ENCODE results near the gene TIMM21. TPM values are rescaled to one million over a fixed set of nuclear protein-coding genes. Genes with fewer than 3 reads are reported as not detected.

TIMM21 gene
- total RNA-seq, 3 donors from 2014 or later: 30.8 to 38.1 (median 35.9) TPM

DNA sequence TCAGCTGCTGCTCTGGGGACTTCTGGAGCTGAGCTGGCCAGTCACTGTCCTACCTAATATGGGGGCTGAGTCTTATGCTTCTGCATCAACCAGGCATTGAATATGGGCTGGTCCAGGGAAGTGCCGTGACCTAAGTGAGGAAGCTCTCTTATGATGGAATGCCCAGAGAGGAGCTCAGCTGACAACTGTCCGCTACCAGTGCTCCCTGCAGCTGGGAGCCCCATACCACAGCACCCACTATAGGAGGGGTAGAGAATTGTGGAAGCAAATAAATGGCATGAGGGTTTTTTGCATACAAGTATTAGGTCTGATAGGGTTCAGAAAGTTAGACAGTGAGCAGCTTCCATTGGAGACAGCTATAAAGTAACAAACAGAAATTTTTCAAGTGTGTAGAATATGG lies 4.5 kb downstream of the TIMM21 start:
- Histone ChIP-seq H3K4me3 (no peak overlapping the region), H3K27me3 (no peaks in the 10 kb centered on the region), H3K4me1 (peaks cover 0 to 5% of the 10 kb centered on the region in 2 donors), H3K9me3 (no peaks in the 10 kb centered on the region), H3K36me3 (no peaks in the 10 kb centered on the region), H3K27ac (no peak overlapping the region)
- intact Hi-C loops (cut with DNase I; ENCODE audit: low total_unique reads): no loop called here
- DNase-seq (ENCODE audit: low spot score in 2 of 2): no peak
- TF ChIP-seq POLR2AphosphoS5 (IDR thresholded peaks at IDR 0.05) (no peak), POLR2A (IDR thresholded peaks at IDR 0.05) (no peak)
- TF ChIP-seq, protein P1, sequence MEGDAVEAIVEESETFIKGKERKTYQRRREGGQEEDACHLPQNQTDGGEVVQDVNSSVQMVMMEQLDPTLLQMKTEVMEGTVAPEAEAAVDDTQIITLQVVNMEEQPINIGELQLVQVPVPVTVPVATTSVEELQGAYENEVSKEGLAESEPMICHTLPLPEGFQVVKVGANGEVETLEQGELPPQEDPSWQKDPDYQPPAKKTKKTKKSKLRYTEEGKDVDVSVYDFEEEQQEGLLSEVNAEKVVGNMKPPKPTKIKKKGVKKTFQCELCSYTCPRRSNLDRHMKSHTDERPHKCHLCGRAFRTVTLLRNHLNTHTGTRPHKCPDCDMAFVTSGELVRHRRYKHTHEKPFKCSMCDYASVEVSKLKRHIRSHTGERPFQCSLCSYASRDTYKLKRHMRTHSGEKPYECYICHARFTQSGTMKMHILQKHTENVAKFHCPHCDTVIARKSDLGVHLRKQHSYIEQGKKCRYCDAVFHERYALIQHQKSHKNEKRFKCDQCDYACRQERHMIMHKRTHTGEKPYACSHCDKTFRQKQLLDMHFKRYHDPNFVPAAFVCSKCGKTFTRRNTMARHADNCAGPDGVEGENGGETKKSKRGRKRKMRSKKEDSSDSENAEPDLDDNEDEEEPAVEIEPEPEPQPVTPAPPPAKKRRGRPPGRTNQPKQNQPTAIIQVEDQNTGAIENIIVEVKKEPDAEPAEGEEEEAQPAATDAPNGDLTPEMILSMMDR (IDR thresholded peaks at IDR 0.05): no peak

DNA sequence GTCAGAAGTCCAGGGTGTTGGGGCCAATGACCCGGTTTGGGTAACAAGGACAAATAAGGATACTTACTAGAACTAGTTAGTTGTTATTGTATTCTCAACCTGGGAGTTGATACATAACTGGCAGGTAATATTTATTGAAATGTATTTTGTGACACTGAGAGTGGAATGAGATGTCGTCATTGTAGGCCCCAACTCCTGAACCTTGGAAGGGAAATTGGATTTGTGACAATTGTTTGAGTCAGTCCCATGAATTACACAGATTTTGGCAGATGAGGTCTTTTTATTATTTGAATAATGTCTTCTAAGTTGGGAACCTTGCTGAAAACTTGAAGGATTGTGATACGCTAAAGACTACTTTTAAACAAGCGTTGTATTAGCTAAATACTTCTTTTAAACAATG lies 5.1 kb downstream of the TIMM21 start:
- DNase-seq (ENCODE audit: low spot score in 2 of 2): no peak
- Histone ChIP-seq H3K36me3 (no peaks in the 10 kb centered on the region), H3K27me3 (no peaks in the 10 kb centered on the region), H3K27ac (no peak overlapping the region), H3K4me3 (no peak overlapping the region), H3K9me3 (no peaks in the 10 kb centered on the region), H3K4me1 (peaks cover 0 to 5% of the 10 kb centered on the region in 2 donors)
- intact Hi-C loops (cut with DNase I; ENCODE audit: low total_unique reads): no loop called here
- TF ChIP-seq, protein P1 (IDR thresholded peaks at IDR 0.05): no peak
- TF ChIP-seq POLR2A (IDR thresholded peaks at IDR 0.05) (no peak), POLR2AphosphoS5 (IDR thresholded peaks at IDR 0.05) (no peak)

DNA sequence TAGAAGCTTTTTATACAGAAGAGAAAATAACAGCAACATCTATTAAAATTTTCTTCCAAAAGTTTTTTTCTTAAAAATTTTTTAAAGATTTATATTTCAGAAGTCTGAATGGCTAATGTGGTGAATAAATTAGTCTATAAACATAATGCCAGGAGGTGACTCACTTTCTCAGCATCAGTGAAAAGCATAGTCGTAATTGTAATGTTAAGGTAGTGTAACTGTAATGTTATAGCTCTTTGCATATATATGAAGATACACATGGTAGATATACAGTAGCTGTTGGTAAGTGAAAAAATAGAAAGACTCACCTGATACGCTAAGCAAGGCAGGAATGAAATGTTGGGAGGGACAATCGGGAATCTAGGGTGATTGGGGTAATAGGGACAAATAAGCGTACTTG lies 5.5 kb downstream of the TIMM21 start:
- Histone ChIP-seq H3K27me3 (no peaks in the 10 kb centered on the region), H3K4me1 (peaks cover 0 to 5% of the 10 kb centered on the region in 2 donors), H3K27ac (no peak overlapping the region), H3K9me3 (no peaks in the 10 kb centered on the region), H3K36me3 (no peaks in the 10 kb centered on the region), H3K4me3 (no peak overlapping the region)
- intact Hi-C loops (cut with DNase I; ENCODE audit: low total_unique reads): no loop called here
- no peak for DNase-seq (ENCODE audit: low spot score in 2 of 2)
- TF ChIP-seq POLR2A (IDR thresholded peaks at IDR 0.05): no peak
- TF ChIP-seq, protein P1 (IDR thresholded peaks at IDR 0.05): no peak
- TF ChIP-seq POLR2AphosphoS5 (IDR thresholded peaks at IDR 0.05): no peak

DNA sequence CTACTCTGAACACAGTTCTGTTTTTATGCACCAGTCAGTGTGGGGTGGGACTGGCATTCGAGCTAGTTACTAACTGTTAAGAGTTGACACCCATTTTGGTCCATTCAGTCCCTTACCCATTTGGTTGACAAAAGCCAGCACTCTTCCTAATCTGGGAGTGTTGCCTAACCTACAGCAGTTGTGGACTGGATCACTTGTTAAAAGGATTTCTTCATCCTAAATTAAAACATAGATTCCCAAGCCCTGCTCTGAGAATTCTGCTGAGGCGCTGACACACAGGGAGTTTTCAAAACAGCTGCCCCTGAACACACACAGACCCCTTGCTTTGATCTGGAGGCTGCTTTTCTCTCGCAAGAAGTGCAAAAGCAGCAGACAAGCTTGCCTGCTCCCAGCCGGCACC lies 6.4 kb downstream of the TIMM21 start:
- no peak for DNase-seq (ENCODE audit: low spot score in 2 of 2)
- Histone ChIP-seq H3K4me1 (peaks cover 0 to 5% of the 10 kb centered on the region in 2 donors), H3K36me3 (peaks cover 3% of the 10 kb centered on the region), H3K27ac (no peak overlapping the region), H3K9me3 (no peaks in the 10 kb centered on the region), H3K27me3 (no peaks in the 10 kb centered on the region), H3K4me3 (no peak overlapping the region)
- TF ChIP-seq, protein P1 (IDR thresholded peaks at IDR 0.05): no peak
- no peak for TF ChIP-seq POLR2AphosphoS5 (IDR thresholded peaks at IDR 0.05)
- intact Hi-C loops (cut with DNase I; ENCODE audit: low total_unique reads): no loop called here

DNA sequence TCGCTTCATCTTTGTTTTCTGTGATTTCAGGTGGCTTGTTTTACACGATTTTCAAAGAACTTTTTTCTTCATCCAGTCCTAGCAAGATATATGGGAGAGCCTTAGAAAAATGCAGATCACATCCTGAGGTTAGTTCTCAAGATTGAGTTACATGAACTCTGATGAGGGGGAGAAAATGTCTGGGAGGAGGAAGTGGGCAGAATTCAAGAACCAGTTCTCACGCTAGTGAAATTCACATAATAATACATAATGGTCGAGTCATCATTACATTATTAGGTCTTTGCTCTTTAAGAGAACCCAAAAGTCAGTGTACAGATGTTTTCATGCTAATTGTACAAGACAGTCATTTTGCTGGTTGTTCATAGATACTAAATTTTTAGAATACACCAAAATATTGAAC lies 7.0 kb downstream of the TIMM21 start:
- TF ChIP-seq POLR2AphosphoS5 (IDR thresholded peaks at IDR 0.05) (no peak), POLR2A (IDR thresholded peaks at IDR 0.05) (no peak)
- TF ChIP-seq, protein P1 (IDR thresholded peaks at IDR 0.05): no peak
- no peaks in the 10 kb centered on the region for H3K9me3 ChIP-seq
- peaks cover 4% of the 10 kb centered on the region for H3K36me3 ChIP-seq
- peaks cover 0 to 4% of the 10 kb centered on the region in 2 donors for H3K4me1 ChIP-seq
- intact Hi-C loops (cut with DNase I; ENCODE audit: low total_unique reads): no loop called here
- H3K27me3 ChIP-seq: no peaks in the 10 kb centered on the region
- no peak overlapping the region for H3K4me3 ChIP-seq
- DNase-seq (ENCODE audit: low spot score in 2 of 2): no peak
- no peak overlapping the region for H3K27ac ChIP-seq
